A204.1 (cell line): ENCODE results near the gene EIF4G3.
"Not testable (repeated sequence)": the region's sequence is repeated elsewhere in the genome, so short reads cannot be mapped to it uniquely, and the experiment has no call there.

Experiments used
- FAIRE-seq: peaks from 2 replicates; lab custom pipeline; 2012; peaks lifted over from hg19 to GRCh38; lab: Jason Lieb, UNC

EIF4G3 gene

DNA sequence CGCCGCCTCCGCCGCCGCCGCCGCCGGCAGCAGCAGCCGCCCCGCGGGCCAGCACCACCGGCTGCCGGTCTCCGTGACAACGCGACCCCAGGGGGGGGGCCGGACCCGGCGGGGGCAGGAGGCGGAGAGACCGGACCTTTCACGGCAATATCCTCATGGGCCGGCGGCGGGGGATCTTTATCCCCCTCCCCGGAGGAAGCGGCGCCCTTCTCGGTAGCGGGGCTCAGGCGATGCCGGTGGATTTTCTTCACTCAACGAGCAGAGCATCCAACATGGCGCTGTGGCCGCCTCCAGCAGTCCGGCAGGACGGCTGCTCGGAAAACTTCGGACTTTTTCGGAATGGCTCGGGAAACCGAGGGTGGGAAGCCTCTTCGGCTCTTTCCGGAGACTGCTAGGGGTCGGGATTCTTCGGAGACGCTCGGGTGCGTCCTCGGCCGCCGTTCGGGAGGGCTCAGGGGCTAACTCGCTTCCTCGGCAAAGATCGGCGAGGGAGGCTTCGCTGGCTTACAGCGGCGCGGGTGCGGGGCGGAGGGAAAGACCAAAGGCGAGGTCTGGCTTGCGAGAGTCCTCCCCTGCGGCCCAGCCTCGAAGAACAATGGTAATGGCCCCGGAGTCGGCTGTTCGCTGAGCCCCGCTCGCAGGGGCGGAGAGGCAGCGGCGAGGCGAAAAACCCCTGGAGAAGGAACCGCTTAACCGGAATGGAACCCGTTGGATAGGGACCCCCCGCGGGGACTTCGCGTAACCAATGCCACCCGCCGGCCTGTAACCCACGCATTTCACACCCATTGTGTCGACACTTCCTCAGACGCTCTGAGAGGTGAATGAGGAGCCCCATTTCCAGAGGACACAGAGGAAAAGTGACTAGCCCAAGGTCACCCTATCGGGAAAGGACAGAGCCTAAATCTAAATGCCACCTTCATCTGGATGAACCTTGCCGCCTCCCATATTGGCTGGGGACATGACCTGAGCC lies at the start of gene EIF4G3:
Gene EIF4G3, minus strand, starts transcription at position 312 of the 970 bp plus-strand sequence. CDS start 174,155 bp downstream, outside the sequence.
- FAIRE-seq, result peak; percentile 98

DNA sequence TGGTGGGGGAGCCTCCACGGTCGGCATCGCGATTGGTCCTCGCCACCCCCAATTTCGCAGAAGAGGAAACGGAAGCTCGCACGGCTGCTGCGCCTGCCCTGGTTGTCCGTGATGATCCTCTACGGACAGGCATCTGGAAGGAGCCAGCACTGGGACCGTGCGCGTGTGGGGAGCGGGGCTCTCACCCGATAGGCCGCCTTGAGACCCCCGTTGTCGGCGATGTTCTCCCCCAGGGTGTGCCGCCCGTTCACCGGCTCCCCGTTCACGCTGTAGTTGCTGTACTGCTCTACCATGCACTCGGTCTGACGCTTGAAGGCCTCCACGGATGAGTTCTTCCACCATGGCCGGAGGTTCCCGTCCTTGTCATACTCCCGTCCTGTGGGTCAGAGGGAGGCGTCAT lies 48.4 kb upstream of the EIF4G3 start:
- no peak for FAIRE-seq

- no peak for FAIRE-seq
These were observed 44.1 kb upstream of the EIF4G3 start for GRCh38 chr1:21220815-21221214.

DNA sequence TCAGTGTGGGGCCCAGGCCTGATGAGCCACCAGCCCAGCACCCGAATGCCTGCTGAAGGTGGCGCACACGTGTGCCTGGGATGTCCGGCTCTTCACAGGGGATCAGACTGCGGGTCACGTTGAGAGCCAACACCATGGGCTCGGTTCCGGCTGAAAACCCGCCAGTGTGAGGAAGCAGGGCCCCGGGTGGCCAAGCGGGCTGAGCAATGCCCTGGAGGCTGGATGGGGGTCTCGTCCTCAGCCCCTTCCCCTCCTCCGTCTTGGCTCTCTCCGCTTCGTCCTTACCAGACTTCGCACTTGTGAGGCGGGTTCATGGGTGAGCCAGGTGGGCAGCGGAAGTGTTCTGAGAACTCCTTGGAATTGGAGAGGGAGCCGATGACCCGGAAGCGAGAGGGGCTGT lies 43.0 kb upstream of the EIF4G3 start:
- no peak for FAIRE-seq

DNA sequence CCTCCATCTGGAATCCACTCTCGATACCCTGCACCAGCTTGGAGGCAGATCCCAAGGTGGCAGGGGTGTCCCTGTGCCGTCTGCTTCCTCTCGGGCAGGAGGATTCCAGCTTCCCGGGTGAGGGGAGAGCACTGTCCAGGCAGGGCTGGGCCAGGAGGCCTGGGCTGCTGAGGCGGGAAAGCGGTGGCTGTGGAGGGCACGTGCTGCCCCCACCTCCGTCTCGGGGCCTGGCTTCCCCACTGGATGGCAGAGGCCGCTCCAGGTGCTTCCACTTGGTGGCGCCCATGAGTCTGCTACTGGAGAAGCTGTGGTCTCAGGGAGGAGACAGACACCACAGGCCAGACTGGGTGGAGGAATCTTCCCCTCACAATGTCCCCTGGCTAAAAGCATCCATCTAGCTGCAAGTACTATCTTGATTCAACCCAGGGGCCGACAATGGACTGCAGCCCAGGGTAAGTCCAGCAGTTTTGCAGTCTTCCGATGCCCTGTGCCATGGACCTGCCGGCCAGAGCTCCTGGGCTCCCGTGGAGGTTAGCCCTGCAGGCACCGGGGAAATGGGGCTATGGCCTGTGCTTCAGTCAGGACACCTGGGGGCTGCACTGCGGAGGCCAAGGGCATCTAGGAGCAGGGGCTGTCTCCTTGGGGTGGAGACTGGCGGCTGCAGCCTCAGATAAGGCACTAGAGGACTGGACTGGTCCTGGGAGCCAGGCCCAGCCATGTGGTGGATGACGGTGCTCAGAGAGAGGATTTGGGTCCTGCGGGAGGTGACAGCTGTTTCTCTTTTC lies 41.3 kb upstream of the EIF4G3 start:
- no peak for FAIRE-seq

DNA sequence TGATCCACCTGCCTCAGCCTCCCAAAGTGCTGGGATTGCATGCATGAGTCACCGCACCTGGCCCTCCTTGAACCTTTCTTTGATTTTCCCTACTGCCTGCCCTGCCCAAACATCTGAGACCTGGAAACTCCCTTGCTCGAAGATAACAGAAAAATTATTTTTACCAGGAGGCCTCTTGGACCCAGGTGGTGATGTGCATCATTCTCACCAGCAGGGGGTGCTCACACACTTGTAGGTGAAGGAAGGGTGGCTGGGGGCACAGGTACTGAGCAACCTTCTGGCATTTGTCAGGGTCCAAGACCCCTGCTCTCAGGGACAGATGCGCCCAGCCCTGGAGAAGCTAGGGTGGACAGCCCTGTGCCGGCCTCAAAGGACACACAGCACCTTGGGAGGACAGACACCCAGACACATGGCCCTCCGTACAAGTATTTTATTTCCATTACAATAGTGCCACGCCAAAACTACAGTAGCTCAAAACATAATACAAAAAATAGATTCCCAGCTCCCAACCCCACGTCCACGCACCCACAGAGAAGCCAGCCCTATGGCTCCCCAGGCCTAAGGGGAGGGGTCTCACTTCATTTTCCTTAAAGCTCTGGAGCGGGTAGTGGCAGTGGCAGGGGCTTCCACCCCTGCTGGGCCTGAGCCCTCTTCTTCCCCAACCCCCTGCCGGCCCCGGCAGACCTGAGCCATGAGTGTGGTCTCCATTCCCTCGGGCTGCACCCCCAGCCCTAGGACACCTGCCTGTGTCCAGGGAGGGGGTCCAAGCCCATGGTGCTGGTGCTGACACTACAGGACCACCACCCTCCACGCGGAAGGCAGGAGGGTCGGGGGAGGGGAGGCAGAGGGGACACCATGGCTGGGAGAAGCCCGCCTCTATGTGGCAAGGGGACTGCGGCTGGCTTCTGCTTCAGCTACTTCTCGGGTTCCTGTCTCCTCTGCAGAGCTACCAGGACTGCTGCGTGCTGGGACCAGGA lies 40.4 kb upstream of the EIF4G3 start:
- no peak for FAIRE-seq

- no peak for FAIRE-seq
These were observed 35.4 kb upstream of the EIF4G3 start for GRCh38 chr1:21212126-21212525.

GRCh38 chr1:21208137-21208700 lies 31.5 kb upstream of the EIF4G3 start:
- FAIRE-seq, result not testable (repeated sequence)

DNA sequence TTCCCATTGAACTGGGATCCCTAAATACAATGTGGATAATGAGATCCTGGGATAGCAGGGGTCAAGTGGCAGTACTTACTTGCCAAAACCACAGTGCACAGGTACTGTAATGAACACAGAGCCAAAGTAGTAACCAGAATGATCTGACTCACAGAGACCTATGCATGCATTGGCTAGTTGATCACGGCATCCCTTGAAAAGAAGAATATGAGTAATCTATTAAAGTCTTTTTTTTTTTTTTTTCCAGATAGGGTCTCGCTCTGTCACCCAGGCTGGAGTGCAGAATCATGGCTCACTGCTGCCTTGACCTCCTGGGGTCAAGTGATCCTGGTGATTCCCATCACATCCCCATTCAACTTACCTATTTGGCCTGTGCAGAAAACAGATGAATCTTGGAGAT lies 29.4 kb upstream of the EIF4G3 start:
- FAIRE-seq, result no peak

DNA sequence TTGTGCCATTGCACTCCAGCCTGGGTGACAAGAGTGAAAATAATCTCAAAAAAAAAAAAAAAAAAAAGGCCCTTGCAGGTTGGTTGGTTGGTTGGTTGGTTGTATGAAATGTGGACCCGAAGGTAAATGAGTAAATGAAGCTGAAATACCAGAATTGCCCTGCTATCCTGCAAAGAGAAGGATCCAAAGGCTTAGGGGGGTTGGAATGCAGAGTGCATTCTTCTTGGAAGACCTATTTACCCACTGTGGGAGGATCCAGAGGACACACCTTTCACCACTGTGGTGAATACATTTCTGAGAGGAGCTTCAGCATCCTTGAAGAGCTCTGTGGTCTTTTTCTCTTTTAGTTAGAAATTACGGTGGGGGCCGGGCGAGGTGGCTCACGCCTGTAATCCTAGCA lies 28.7 kb upstream of the EIF4G3 start:
- FAIRE-seq, result no peak

DNA sequence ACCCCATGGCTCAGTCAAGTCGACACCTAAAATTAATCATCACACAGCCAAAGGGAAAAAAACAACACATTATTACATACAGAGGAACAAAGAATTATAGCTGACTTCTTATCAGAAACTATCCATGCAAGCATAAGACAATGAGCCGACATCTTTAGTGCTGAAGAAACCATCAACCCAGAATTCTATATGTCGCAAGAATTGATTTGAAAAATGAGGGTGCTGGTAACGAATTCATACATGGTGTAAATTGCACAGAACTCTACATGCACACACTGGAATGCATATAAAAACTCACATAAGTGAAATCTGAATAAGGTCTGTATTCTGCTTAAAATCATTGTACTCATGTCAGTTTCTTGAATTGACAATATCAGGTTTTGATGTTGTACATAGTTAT lies 25.0 kb upstream of the EIF4G3 start:
- FAIRE-seq, result no peak

DNA sequence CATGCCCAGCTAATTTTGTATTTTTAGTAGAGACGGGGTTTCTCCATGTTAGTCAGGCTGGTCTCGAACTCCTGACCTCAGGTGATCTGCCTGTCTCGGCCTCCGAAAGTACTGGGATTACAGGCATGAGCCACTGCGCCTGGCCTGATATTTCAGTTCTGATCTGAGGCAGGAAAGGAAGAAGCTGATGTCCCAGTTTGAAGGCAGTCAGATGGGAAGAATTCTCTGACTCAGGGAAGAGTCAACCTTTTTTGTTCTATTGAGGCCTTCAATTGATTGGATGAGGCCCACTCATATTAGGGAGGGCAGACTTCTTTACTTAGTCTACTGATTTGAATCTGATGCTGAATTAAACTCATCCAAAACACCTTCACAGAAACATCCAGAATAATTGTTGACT lies 24.5 kb upstream of the EIF4G3 start:
- not testable (repeated sequence) for FAIRE-seq

DNA sequence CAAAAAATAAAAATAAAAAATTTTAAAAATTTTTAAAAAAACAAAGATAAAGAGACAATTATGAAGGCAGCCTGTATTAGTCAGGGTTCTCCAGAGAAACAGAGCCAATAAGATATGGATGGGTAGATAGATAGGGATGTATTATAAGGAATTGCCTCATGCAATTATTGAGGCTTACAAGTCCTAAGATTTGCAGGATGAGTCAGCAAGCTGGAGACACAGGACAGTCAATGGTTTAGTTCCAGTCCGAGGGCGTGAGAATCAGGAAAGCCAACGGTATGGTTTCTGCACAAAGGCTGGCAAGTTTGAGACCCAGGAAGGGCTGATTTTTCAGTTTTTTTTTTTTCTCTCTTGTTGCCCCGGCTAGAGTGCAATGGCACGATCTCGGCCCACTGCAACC lies 24.1 kb upstream of the EIF4G3 start:
- no peak for FAIRE-seq

GRCh38 chr1:21198929-21199328 lies 22.2 kb upstream of the EIF4G3 start:
- FAIRE-seq, result no peak

- FAIRE-seq, result no peak
These were observed 16.2 kb upstream of the EIF4G3 start for GRCh38 chr1:21192871-21193270.

- FAIRE-seq, result no peak
These were observed 15.6 kb upstream of the EIF4G3 start for GRCh38 chr1:21192284-21192683.

GRCh38 chr1:21190771-21191170 lies 14.1 kb upstream of the EIF4G3 start:
- FAIRE-seq, result not testable (repeated sequence)

- FAIRE-seq, result no peak
These were observed 13.3 kb upstream of the EIF4G3 start for GRCh38 chr1:21189906-21190500.

- no peak for FAIRE-seq
These were observed 12.7 kb upstream of the EIF4G3 start for GRCh38 chr1:21189421-21189820.

- no peak for FAIRE-seq
These were observed 11.5 kb upstream of the EIF4G3 start for GRCh38 chr1:21188235-21188634.

DNA sequence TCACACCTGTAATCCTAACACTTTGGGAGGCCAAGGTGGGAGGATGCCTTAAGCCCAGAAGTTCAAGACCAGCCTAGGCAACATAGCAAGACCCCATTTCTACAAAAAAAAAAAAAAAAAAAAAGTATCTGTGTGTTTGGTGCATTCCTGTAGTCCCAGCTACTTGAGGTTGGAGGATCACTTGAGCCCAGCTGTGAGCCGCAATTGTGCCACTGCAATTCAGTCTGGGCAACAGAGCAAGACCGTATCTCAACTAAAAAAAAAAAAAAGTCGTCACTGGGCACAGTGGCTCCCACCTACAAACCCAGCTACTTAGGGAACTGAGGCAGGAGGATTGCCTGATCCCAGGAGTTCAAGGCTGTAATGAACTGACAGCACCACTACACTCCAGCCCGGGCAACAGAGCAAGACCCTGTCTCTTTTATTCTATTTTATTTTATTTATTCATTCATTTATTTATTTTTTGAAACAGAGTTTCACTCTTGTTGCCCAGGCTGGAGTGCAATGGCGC lies 8.6 kb upstream of the EIF4G3 start:
- no peak for FAIRE-seq
